Fibroblast of lung (primary cell): Measurements from ENCODE around the gene RAB40B. TPM values are rescaled to one million over a fixed set of nuclear protein-coding genes. Genes with fewer than 3 reads are reported as not detected.

ENCODE experiments used
- DNase-seq, 2 donors: peaks; one replicate each; pipeline versions ENCODE4 v3.0.0 to v3.0.0-alpha.2; 2010; ENCODE audit warnings: low read depth in 2 of 2
- H2AFZ ChIP-seq: 2 replicates; pipeline ENCODE4 v1.5.1; 2012; ENCODE audit warnings: low read length, control low read depth, inconsistent platforms
- H3K27ac ChIP-seq: 2 replicates; pipeline ENCODE4 v1.5.1; 2011; ENCODE audit warnings: low read length, control low read depth; ENCODE audit not compliant: insufficient read depth
- H3K27me3 ChIP-seq: 2 replicates; pipeline ENCODE4 v1.5.1; 2011; ENCODE audit warnings: mild to moderate bottlenecking, low read length; ENCODE audit not compliant: control insufficient read depth, insufficient read depth
- H3K36me3 ChIP-seq: 2 replicates; pipeline ENCODE4 v1.5.1; 2011; ENCODE audit warnings: low read length; ENCODE audit not compliant: control insufficient read depth, insufficient read depth
- H3K4me1 ChIP-seq: 2 replicates; pipeline ENCODE4 v1.5.1; 2011; ENCODE audit warnings: low read length; ENCODE audit not compliant: control insufficient read depth, insufficient read depth; ENCODE audit errors: extremely low read depth
- H3K4me2 ChIP-seq: 2 replicates; pipeline ENCODE4 v1.5.1; 2011; ENCODE audit warnings: low read length, control low read depth; ENCODE audit not compliant: insufficient read depth; ENCODE audit errors: extremely low read depth
- H3K4me3 ChIP-seq, 4 experiments: fragments of 200-600 bp in 1 of 4; sonication (generic) in 1 of 4; replicated peaks in 1 of 4; 2 replicates each; pipeline ENCODE4 v1.5.1; 2011 to 2016; ENCODE audit warnings: low read length in 4 of 4, low read depth in 3 of 4, mild to moderate bottlenecking in 3 of 4, control low read depth in 2 of 4, inconsistent platforms in 1 of 4, mixed read lengths in 1 of 4; ENCODE audit not compliant: insufficient read depth in 1 of 4; ENCODE audit errors: control extremely low read depth in 1 of 4
- H3K79me2 ChIP-seq: 2 replicates; pipeline ENCODE4 v1.5.1; 2012; ENCODE audit warnings: mild to moderate bottlenecking, low read length, inconsistent platforms; ENCODE audit not compliant: control insufficient read depth, insufficient read depth
- H3K9ac ChIP-seq: 2 replicates; pipeline ENCODE4 v1.5.1; 2011; ENCODE audit warnings: mild to moderate bottlenecking, low read length, control low read depth; ENCODE audit not compliant: insufficient read depth
- H3K9me3 ChIP-seq: 2 replicates; pipeline ENCODE4 v1.5.1; 2012; ENCODE audit warnings: low read depth, low read length; ENCODE audit not compliant: control insufficient read depth, insufficient read depth
- H4K20me1 ChIP-seq: 2 replicates; pipeline ENCODE4 v1.5.1; 2011; ENCODE audit warnings: low read length; ENCODE audit not compliant: control insufficient read depth, insufficient read depth; ENCODE audit errors: extremely low read depth
- EZH2 ChIP-seq: IDR thresholded peaks from 2 replicates; pipeline ENCODE4 v1.5.1; 2012; ENCODE audit warnings: low read length, control low read depth, mild to moderate bottlenecking; ENCODE audit errors: missing control alignments
- polyA plus RNA-seq, 2 donors: library from polyadenylated mRNA; depleted of rRNA in 1 of 2; stranded (reverse) in 1 of 2; unstranded in 1 of 2; fragments of >200 nt; gene quantifications; 2 replicates each; pipeline ENCODE4 v1.2.1, GENCODE V29; 2011 to 2012; ENCODE audit warnings: missing spikeins in 1 of 2
- total RNA-seq: library from RNA; depleted of rRNA; stranded (reverse); fragments of >200 nt; gene quantifications from 2 replicates; pipeline ENCODE4 v1.2.1, GENCODE V29; 2014
- TF ChIP-seq, protein P1 (sequence below), 2 donors: IDR thresholded peaks in 1 of 2; conservative IDR thresholded peaks in 1 of 2; 1 replicate in 1 of 2; 2 replicates in 1 of 2; pipeline ENCODE4 v1.5.1; 2011 to 2012; ENCODE audit warnings: low read length in 2 of 2, control low read depth in 1 of 2, inconsistent platforms in 1 of 2, low read depth in 1 of 2, mild to moderate bottlenecking in 1 of 2

Gene RAB40B
- total and polyA plus RNA-seq, 2 donors (not counting 1 experiment from before 2014, with no cell fraction given): 3.3 TPM

DNA sequence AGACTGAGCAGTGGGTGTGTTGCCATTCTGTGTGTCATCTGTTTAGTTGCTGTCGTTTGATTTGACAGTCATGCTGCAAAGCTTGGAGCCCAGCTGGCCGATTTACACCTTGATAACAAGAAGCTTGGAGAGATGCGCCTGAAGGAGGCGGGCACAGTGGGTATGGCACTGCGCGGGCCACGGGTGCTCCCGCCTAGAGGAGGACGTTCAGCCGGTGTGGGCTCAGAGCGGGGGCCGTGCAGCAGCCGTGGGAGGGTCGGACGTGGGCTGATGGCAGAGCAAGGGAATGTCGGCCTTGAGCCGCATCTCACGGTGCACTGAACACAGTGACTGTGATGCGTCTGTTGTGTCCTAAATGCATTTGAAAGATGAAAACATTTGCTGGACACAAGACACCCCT, 21.7 kb upstream of the RAB40B start:
- no peaks in the 10 kb centered on the region for H4K20me1 ChIP-seq
- H3K36me3 ChIP-seq: peaks cover 4% of the 10 kb centered on the region
- H3K4me1 ChIP-seq: peaks cover 4% of the 10 kb centered on the region
- no peak overlapping the region for H3K27ac ChIP-seq
- no peak overlapping the region for H3K4me2 ChIP-seq
- no peak for DNase-seq
- no peak overlapping the region for H3K9ac ChIP-seq
- H2AFZ ChIP-seq: no peak overlapping the region
- no peak for TF ChIP-seq EZH2
- TF ChIP-seq, protein P1, sequence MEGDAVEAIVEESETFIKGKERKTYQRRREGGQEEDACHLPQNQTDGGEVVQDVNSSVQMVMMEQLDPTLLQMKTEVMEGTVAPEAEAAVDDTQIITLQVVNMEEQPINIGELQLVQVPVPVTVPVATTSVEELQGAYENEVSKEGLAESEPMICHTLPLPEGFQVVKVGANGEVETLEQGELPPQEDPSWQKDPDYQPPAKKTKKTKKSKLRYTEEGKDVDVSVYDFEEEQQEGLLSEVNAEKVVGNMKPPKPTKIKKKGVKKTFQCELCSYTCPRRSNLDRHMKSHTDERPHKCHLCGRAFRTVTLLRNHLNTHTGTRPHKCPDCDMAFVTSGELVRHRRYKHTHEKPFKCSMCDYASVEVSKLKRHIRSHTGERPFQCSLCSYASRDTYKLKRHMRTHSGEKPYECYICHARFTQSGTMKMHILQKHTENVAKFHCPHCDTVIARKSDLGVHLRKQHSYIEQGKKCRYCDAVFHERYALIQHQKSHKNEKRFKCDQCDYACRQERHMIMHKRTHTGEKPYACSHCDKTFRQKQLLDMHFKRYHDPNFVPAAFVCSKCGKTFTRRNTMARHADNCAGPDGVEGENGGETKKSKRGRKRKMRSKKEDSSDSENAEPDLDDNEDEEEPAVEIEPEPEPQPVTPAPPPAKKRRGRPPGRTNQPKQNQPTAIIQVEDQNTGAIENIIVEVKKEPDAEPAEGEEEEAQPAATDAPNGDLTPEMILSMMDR (conservative IDR thresholded peaks at IDR 0.05 in 1 of 2, IDR thresholded peaks at IDR 0.05 in 1 of 2; ENCODE audit: low read depth in 1 of 2, low read length in 2 of 2): no peak
- H3K9me3 ChIP-seq: no peaks in the 10 kb centered on the region
- no peak overlapping the region for H3K4me3 ChIP-seq
- H3K27me3 ChIP-seq: no peaks in the 10 kb centered on the region
- H3K79me2 ChIP-seq: peaks cover 12% of the 10 kb centered on the region

DNA sequence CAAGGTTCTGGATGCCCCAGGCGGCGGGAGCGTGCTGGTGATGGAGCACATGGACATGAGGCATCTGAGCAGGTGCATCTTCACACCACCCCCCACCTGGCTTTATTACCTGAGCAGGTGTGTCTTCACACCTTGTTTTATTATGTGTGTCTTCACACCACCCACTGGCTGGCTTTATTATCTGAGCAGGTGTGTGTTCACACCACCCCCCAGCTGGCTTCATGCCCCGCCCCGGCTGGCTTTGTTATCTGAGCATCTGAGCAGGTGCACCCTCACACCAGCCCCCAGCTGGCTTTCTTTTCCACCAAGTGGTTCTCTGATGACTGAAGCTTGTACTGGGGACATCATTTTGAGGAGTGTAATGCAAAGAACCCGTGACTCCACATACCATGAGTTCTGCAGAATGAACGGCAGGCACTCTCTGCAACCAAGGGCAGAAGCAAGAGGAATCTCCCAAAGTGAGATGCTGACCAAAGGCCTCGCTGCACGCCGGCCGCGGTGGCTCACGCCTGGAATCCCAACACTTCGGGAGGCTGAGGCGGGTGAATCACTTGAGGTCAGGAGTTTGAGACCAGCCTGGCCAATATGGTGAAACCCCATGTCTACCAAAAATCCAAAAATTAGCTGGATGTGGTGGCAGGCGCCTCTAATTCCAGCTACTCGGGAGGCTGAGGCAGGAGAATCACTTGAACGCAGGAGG, 20.6 kb upstream of the RAB40B start:
- peaks cover 4% of the 10 kb centered on the region for H3K36me3 ChIP-seq
- no peak overlapping the region for H3K27ac ChIP-seq
- TF ChIP-seq EZH2: no peak
- TF ChIP-seq, protein P1 (conservative IDR thresholded peaks at IDR 0.05 in 1 of 2, IDR thresholded peaks at IDR 0.05 in 1 of 2; ENCODE audit: low read depth in 1 of 2, low read length in 2 of 2): no peak
- H3K27me3 ChIP-seq: no peaks in the 10 kb centered on the region
- no peak overlapping the region for H3K4me3 ChIP-seq
- H2AFZ ChIP-seq: no peak overlapping the region
- no peak overlapping the region for H3K9ac ChIP-seq
- H4K20me1 ChIP-seq: no peaks in the 10 kb centered on the region
- H3K4me2 ChIP-seq: no peak overlapping the region
- peaks cover 12% of the 10 kb centered on the region for H3K79me2 ChIP-seq
- H3K4me1 ChIP-seq: peaks cover 4% of the 10 kb centered on the region
- no peak for DNase-seq
- no peaks in the 10 kb centered on the region for H3K9me3 ChIP-seq

DNA sequence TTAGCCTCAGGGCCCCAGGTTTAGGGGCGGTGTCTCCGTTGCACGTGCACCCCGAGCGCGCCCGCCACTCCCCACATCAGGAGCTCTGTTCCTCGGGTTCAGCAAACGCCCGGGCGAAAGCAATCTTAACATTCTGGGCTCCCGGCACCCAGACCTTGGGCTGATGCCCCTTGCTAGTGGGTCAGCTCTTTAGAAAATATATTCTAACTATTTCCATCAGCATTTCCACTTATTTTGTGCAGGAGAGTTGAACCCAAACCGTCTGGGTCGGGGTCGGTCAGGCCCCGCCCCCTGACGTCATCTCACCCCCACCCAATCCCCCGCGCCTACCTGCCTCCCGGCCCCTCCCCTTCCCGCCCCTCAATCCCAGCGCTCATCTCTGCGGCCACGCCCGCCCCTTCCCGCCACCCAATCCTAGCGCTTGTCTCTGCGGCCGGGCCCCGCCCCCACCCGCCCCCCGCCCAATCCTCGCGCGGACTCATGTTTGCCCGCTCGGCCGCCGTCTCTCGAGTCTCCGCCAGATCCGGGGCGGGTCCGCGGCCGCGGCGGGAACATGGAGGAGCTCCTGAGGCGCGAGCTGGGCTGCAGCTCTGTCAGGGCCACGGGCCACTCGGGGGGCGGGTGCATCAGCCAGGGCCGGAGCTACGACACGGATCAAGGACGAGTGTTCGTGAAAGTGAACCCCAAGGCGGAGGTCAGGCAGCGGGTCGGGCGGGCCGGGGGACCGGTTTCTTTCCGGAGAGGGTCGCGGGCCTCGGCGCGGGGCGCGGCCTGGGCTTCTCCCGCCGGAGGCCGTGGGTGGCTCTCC, 17.9 kb upstream of the RAB40B start, which contains the start of gene FN3KRP:
FN3KRP (plus strand) TSS at position 504 of the 808 bp plus-strand sequence; CDS start at position 554, 50 bp downstream.
- H3K79me2 ChIP-seq: peaks cover 12% of the 10 kb centered on the region
- H3K4me2 ChIP-seq: peak within 1 kb of the TSS; percentile 93
- H3K9me3 ChIP-seq: no peaks in the 10 kb centered on the region
- TF ChIP-seq EZH2: no peak
- TF ChIP-seq, protein P1 (conservative IDR thresholded peaks at IDR 0.05 in 1 of 2, IDR thresholded peaks at IDR 0.05 in 1 of 2; ENCODE audit: low read depth in 1 of 2, low read length in 2 of 2): no peak
- peak within 1 kb of the TSS; percentile 78 for H2AFZ ChIP-seq
- H3K27me3 ChIP-seq: no peaks in the 10 kb centered on the region
- peak within 1 kb of the TSS; percentile 78 to 85 (median 80) for H3K4me3 ChIP-seq
- peak; percentile 87 to 92 for DNase-seq
- H3K4me1 ChIP-seq: peaks cover 4% of the 10 kb centered on the region
- peak within 1 kb of the TSS; percentile 71 for H3K9ac ChIP-seq
- peak within 1 kb of the TSS; percentile 67 for H3K27ac ChIP-seq
- peaks cover 1% of the 10 kb centered on the region for H3K36me3 ChIP-seq
- H4K20me1 ChIP-seq: no peaks in the 10 kb centered on the region
